HUDEP-2 (cell line): ENCODE results near the gene OR2H1.
A peak's percentile ranks its signal among the peaks of the same experiment; 100 is the strongest.

ENCODE experiments used
- DNase-seq, 76 experiments: peaks; one replicate each; lab custom pipeline; 2025; ENCODE audit not compliant: unreplicated experiment in 76 of 76; lab: John Stamatoyannopoulos, UW

Gene OR2H1

DNA sequence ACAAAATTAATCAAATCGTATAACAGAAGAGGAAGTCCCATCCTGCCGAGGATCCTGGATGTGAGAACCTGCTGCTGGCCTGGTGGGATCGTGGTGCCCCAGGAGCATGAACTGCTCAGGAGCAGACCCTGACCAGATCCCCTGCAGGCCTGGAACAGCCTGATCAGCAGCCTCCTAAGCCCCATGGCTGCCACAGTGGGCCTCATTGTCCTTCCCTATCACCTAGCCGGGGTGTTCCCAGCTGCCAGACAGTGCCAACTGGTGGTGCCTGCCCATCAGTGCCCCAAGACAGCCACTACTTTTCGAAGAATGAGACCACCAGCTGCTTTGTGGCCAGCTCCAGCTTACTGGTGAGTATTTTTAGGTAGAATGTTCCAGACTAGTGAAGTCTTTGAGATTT is 50.4 kb downstream of the OR2H1 start:
- no peak for DNase-seq

DNA sequence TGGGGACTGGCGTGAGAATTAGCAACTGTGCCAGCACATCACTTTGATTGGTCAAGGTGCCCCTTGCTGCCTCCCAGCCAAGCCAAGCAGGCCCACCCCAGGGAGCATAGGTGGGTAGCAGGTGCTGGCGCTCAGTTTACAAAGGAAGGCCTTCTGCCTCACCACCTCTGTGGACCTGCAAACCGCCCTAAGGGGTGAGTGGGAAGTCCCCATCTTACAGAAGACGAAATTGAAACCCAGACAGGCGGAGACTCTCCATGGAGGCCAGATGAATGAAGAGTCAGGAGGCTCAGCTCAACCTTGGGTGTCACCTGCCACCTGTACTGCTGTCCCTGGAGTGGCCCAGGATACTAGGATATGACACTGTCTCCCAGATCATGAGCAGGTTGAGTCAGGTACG is 52.3 kb downstream of the OR2H1 start:
- DNase-seq = no peak

DNA sequence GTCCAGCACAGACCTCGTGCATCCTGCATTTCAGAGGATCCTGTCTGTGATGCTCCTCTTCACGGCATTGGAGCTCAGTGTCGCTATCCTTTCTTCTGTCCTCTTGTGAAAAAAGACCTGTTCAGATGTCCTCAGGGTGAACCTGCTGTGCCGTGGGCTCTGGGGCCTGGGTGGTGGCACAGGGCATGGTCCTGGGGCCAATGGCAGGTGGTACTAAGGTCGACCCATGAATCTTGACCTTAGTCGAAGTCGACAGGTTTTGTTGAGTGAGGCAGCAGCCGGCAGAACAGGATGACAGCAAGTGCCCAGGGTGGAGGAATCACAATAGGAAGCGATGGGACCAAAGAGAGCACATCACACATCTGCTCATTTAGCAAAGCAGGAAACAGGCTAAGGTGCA is 52.8 kb downstream of the OR2H1 start:
- no peak for DNase-seq

DNA sequence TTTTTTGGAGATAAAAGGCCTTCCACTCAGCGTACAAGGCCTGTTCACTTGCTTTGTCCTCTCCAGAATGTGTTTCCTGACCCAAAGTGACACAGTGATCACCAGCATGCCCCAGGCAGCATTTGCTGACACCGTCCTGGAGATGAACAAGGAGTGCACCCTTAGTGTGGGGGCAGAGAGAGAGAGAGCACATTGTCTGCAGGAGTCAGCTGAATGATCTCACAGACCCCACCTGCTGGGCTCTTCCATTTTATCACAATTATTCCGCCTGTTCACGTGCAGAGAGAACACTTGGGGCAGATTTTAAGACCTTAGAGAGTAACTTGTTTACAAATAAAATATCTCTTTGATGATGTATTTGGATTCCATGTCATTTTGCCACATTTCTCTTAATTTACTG is 53.2 kb downstream of the OR2H1 start:
- DNase-seq = peak in 15 of 76 experiments; percentile 11 to 61 (median 31)

DNA sequence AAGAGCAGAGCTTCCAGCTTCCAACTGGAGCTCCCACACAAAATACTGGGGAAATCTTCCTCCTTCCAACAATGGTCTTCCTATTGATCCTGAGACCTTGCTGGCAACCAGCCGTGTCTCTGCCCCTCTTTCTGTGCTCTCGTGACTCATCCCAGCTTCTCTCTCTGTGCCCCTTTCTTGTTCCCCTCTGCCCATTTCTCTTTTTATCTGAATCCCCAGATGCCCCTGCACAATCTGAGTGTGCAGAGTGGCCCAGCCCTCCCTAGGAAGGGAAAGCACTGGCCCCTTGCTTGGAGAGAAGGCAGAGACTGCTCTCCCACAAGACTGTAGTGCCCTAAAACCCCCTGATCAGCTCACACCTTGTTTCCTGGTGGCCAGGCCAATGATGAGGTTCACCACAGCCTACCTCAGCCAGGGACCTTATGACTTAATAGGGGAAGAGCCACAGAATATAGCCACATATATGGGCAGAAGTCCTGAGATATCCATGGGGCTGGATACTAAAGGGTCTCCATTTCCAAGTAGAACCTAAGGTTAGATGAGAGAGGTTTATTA is 53.9 kb downstream of the OR2H1 start:
- no peak for DNase-seq
